ENCODE results near the gene SLC4A11.
A peak's percentile ranks its signal among the peaks of the same experiment; 100 is the strongest.
"Not testable (repeated sequence)": the region's sequence is repeated elsewhere in the genome, so short reads cannot be mapped to it uniquely, and the experiment has no call there.

SLC4A11 gene

GRCh38 chr20:3227506-3227905 is 11.5 kb downstream of the SLC4A11 start:
- DNase-seq, result peak; percentile 37

DNA sequence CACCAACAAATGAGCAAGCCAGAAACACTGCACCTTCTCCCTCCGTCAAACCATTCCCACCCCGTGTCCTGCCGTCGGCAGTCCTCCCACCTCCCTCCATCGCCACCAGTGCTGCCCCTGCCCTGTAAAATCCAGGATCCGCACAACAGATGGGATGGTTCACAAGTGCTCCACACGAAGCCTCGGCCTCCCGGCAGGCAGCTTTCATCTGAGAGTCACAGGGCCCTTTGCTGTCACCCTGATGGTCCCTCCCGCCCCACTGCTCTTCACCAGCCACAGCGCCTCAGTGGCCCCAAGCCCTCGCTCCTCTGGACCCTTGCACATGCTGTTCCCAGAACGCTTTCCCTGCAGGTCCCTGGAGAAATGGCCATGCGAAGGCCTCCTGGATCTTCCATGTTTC is 12.1 kb downstream of the SLC4A11 start:
- no peak for DNase-seq

DNA sequence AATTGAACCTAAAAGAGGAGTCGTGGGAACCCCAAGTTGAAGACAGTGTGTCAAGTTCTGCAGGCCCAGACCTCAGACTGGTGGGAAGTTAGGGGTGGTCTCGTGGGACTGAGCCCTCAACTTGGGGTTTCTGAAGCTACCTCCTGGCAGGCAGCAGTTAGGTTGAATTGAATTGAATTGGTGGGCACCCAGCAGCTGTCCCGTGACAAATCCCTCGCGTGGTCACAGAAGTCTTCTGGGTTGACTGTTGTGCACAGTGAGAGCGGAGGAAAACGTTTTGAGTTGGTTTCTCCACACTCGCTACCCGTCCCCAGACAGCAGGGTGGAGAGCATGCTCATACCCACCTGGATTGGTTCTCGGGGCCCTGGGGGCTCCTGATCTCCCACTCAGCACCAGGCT is 12.9 kb downstream of the SLC4A11 start:
- DNase-seq, result no peak

- DNase-seq, result no peak
Measured at GRCh38 chr20:3224681-3225421, 14.1 kb downstream of the SLC4A11 start.

- no peak for DNase-seq
Measured at GRCh38 chr20:3223994-3224680, 14.9 kb downstream of the SLC4A11 start.

DNA sequence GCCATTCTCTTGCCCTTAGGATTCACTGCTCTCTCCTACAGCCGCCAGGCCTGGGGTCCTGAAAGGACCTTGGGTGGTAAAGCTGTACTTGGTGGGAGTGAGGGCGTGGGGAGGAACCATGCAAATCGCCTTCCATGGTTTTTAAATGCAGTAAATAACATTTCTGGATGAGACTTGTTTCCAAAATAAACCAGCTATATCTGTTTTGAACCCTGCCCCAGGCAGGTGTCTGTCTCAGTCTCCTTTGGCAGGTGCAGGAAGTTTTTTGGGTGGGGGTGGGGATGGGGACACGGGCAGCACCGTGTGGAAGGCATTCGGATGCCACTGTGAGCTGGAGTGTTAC is 15.4 kb downstream of the SLC4A11 start:
- DNase-seq, result no peak

GRCh38 chr20:3222635-3223600 is 16.1 kb downstream of the SLC4A11 start:
- no peak for DNase-seq

DNA sequence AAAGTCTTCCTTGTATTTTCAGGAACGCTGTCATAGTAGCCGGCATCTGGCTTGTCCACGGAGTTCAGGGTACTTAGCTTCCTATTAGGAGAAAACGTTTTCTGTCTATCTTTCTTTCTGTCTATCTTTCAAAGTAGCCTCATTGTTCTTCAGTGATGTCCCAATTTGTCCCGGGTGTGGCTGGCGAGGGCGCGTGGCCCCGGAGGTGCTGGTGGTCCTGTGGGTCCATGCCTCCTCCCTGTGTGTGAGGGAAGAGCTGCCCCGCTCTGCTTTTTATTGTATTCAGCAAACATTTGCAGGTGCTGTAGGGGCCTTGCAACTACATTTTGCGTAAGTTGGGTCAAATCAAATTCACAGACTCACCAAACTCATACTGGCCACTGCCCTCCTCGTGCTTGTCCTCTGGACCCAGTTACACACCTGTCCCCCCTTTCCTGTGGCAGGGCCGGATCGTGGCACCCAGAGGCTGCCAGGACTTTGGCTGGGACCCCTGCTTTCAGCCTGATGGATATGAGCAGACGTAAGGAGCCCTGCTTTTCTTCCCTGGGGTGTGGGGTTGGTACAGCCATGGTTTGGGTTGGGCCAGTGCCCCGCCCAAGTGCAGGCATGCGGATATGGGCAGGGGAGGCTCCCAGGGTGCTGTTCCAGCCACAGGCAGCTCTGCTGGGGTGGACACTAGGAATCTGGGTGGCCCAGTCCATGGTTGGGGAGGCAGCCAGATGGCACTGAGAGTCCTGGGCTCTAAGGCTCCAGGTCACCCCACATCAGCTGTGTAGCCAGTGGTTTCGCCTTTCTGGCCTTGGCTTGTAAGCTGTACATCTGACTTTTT is 17.4 kb downstream of the SLC4A11 start:
- no peak for DNase-seq

DNA sequence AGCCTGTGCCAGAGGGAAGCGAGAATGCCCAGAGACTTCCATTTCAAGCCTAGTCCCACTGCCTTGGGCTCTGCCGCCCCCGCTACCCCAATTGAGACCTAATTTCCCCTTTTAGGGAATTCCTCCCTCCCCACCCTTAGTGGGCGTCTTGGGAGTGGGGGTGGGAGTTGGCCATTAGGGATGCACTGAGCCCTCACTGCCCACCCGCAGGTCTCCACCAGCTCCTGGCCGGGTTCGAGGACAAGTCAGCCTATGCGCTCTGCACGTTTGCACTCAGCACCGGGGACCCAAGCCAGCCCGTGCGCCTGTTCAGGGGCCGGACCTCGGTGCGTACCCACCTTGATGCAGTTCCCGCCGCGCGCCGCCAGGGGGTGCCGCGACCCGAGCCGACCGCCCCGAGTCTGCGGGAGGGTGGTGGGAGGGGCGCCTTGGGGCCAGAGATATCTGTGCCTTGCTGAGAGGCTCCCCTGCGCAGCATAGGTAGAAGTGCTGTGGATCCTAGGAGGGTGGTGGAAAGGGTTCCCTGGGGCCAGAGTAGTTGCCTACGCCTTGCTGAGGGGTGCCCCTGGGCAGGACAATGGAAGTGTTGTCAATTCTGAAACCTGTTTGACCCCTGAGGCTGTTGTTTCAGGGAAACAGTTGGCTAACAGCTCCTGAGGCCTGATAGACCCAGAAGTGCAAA is 20.5 kb downstream of the SLC4A11 start:
- DNase-seq, result no peak

DNA sequence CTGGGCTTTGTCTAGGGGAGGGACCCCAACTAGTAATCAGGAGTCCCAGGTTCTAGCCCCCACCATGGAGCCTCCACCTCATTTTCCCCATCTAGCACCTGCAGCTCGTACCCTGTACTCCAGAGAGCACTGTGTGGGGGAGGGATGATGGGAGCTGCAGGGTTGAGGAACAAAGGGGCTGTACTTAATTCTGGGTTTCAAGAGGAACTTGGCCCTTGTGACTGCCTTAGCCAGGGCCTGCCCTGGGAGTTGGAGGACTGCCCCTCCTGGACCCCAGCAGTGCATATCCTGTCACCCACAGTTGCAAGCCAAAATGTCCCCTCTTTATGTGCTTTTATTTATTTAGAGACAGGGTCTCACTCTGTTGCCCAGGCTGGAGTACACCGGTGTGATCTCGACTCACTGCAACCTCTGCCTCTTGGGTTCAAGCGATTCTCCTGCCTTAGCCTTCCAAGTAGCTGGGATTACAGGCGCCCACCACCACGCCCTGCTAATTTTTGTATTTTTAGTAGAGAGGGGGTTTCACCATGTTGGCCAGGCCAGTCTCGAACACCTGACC is 23.6 kb downstream of the SLC4A11 start:
- not testable (repeated sequence) for DNase-seq

- no peak for DNase-seq
Measured at GRCh38 chr20:3213226-3213625, 25.8 kb downstream of the SLC4A11 start.

GRCh38 chr20:3210346-3210745 is 28.6 kb downstream of the SLC4A11 start:
- no peak for DNase-seq

DNA sequence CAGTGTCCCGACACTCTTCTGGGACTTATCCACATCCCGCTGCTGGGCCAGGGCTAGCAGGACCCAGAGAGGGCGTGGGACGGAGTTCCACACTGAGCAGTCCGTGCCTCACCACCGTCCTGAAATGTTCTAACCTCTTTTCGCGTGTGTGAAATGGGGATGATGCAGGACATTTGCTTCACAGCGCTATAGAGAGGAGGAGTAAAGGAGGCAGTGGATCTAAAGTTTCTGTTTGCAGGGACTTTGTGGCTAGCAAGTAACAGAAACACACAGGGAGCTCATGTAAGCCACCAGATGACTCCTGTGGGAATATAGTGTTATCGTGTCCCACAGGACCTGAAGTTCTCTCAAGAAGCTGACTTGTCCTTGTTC is 29.1 kb downstream of the SLC4A11 start:
- DNase-seq, result no peak

DNA sequence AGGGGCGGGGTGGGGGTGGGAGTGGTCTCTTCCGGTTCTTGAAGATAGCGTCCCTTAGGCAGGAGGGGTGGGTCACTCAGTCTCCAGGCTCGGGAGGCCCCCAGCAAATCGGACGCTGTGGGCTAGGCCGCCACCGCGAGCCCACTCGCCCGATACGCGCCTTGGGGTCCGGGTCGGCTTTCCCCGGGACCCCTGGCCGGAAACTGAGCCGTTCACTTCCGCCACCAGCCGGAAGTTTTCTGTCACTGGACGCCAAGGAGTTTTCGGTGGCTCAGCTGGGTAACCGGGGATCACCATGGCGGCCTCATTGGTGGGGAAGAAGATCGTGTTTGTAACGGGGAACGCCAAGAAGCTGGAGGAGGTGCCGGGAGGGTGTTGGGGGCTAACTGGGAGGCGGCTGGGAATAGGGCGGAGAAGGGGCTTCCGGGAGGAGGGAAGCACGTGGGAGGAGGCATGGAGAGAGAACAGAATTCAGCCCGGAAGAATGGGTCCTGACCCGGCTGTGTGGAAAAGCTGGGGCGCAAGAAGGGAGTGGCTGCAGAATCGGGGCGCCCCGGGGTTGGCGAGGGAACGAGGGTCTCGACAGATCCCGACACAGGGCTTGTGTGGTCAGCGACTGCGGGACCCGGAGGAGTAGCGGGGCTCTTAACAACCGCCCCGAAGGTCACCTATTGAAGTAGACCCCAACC is 29.6 kb downstream of the SLC4A11 start, which contains the start of gene ITPA:
TSS of gene ITPA (plus strand) at position 242 of the 689 bp plus-strand sequence. CDS start at position 296, 54 bp downstream.
- peak; percentile 8 for DNase-seq

GRCh38 chr20:3208786-3209256 is 30.2 kb downstream of the SLC4A11 start:
- DNase-seq, result no peak

- DNase-seq, result peak; percentile 40
Measured at GRCh38 chr20:3204124-3204794, 34.7 kb downstream of the SLC4A11 start, which contains the start of gene DDRGK1. Gene DDRGK1, minus strand, starts transcription at chr20:3204682. Its CDS starts 55 bp downstream, at chr20:3204627.

GRCh38 chr20:3203315-3204123 is 35.5 kb downstream of the SLC4A11 start:
- no peak for DNase-seq

DNA sequence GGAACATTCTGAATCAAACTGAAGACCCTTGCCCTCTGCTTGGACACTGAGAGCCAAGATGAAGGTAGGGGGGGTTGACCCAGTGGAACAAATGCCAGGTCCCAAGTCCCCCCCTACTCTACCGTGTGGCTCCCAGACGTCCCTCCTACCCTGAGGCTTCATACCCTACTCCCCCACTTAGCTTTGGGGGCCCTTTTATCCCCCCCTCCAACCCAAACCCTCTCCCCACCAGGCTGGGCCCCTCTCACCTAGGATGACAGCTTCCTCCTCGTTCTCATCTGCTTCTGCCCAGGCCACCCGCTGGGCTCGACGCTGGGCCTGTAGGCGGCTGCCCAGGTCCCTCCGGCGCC is 36.0 kb downstream of the SLC4A11 start:
- DNase-seq, result no peak
